HG03457 (cell line): ENCODE results near the gene ABCA2.

Experiments
- ATAC-seq: cut with Tn5 transposase; IDR thresholded peaks from one replicate; pipeline ENCODE4 v1.9.1; 2021; ENCODE audit warnings: moderate number of reproducible peaks; ENCODE audit not compliant: unreplicated experiment

The ABCA2 gene

DNA sequence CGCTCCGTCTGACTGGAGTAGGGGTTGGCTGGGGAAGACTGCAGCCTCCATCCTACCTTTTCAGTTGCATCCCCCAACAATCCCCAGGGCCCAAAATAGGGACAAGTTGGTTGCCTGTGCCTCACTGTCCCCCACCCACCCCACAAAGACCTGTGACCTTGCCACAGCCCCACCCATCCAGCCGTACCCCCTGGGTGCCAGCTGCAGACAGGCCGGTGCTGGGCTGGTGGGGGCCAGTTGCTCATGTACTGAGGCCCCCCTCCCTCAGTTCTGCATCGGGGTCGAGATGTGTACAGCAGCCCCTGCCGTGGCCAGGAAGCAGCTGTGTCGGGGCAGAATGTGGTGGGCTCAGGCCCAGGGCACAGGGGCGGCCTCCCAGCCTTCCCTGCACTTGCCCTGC lies 44.9 kb downstream of the ABCA2 start:
- no peak for ATAC-seq

DNA sequence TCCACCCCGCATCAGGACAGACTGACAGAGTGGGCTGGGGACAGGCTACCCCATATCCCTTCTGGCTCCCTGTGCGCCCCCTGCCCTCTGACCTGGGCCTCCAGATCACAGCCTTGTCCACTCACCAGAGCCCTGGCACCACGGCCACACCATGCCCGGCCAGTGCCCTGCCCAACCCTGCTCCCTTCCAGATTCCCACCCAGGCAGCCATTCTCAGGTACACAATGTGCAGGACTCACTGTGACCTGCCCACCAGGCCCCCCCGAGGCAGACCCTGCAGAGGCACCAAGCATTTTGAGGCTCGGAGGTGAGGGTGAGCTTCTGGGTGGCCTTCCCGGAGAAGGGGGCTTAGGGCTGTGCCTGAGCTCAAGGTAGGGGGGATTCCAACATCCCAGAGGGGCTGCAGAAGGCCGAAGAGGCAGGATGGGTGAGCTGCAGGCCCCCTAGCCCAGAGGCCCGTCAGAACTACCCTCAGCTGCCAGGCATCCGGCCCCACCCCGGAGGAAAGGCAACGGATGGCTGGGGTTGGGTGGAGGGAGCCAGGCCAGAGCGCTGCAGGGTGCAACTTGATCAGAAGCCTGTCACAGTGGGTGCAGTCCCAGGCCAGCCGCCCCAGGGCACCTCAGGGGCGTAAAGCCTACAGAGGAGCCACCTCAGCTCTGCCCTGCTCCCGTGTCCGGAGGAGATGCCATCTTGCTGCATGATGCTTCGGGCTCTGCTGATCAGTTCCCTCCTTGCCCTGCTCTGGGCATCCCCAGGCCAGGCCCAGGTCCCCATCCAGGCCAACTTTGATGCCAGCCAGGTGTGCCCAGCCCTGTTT lies 45.6 kb downstream of the ABCA2 start, which contains the start of gene LCNL1:
LCNL1 (plus strand) TSS at position 762 of the 820 bp plus-strand sequence. CDS start 594 bp downstream, outside the sequence.
- no peak for ATAC-seq

DNA sequence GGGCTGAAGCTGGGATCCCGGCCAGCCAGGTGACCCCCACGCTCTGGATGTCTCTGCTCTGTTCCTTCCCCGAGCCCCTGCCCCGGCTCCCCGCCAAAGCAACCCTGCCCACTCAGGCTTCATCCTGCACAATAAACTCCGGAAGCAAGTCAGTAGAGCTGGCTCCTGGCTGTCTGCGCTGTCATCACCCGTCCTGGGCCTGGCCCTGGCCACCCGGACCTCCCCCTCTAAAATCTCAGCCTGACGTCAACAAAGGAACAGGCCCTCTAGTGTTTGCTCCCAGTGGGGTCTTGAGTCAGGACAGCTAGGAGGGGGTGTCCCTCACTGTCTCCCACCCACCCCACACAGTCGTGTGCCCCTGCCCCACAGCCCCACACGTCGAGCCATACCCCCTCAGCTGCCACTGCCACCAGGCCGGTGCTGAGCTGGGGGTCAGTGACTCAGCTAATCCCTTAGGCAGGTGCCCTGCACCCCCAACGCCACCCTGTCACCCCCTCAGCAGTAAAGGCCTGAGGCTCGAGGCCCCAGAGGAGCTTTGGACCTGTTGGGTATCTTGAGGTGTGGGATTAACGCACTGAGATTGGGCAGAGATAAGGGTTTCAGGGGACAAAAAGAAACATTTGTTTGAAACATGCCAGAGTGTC lies 46.3 kb downstream of the ABCA2 start:
- no peak for ATAC-seq

DNA sequence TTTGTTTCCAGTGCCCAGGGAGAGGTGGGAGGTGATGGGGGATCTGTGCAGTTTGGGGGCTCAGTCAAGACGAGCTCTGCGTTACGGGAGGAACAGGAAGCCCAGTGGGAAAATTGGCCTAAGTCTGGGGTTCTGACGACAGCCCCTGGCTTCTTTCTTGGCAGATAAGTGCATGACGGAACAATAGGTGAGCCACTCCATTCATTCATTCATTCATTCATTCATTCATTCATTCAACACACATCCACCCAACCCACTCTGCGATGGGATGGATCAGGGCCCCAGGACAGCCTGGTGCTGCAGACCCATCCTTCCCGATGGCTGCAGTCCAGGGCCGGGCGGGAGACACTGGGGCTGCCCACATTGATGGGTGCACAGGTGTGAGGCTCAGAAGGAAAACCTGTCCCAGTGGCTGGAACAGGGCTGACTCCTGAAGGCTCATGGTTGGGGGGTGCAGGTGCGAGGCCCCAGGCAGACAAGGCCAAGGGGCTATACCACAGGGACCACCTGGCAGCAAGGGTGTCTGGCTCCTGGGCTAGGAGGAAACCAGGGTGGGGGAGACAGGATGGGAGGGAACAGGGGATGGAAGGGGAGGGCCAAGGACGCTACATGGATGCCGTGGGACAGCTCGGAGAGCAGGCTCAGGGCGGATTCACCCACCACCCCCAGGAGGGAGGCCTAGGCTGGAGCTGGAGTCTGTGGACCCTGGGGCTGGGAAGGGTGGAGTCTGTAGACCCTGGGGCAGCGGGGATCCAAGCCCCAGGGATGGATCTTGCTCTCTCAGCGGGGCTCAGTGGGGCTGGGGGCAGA lies 47.2 kb downstream of the ABCA2 start:
- no peak for ATAC-seq

DNA sequence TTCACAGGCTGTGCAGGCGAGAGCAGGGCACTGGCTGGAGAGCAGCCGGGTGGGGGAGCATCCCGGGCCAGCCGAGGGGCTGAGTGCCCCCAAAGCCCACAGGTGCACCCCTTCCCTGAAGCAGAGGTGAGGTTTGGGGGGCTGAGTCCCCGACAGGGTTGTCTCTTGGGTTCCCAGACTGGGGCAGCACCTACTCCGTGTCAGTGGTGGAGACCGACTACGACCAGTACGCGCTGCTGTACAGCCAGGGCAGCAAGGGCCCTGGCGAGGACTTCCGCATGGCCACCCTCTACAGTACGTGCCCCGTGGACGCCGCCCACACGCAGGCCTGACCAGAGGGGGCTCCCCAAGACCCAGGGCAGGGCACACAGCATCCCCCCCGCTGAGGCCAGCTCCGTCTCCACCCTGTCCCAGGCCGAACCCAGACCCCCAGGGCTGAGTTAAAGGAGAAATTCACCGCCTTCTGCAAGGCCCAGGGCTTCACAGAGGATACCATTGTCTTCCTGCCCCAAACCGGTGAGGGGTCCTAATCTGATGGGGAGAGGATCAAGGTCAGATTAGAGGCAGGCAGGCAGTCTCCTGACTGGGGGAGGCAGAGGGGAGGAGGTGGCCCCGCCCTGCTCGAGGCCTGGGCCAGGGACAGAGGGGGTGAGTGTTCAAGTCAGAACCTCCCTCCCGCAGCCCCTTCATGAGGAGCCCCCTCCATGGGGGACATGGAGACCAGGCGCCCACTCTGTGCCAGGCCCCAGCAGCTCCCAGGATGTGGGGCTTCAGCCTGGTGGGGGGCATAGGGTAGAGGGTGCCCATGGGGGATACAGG lies 48.1 kb downstream of the ABCA2 start:
- ATAC-seq = no peak

DNA sequence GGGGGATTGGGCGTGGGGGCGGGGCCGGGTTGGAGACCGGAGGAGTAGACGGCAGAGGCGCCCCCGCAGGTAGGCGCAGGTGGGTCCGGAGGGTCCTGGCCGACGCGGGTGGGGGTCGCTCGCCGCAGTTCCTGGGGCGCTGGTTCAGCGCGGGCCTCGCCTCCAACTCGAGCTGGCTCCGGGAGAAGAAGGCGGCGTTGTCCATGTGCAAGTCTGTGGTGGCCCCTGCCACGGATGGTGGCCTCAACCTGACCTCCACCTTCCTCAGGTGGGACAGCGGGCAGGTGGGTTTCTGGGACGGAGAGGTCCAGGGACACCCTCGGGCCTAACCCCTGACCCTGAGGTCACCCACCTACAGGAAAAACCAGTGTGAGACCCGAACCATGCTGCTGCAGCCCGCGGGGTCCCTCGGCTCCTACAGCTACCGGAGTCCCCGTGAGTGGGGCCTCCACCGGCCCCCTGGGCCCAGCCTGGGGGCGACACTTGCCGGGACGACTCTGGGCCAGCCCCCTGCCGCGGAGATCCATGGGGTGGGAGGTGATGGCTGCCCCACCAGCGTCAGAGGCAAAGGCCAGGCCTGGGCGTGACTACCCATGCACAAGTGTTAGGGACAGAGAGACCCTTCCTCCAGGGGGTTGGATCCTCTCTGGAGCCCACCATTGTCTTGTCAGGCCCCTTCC lies 49.0 kb downstream of the ABCA2 start:
- ATAC-seq = no peak

DNA sequence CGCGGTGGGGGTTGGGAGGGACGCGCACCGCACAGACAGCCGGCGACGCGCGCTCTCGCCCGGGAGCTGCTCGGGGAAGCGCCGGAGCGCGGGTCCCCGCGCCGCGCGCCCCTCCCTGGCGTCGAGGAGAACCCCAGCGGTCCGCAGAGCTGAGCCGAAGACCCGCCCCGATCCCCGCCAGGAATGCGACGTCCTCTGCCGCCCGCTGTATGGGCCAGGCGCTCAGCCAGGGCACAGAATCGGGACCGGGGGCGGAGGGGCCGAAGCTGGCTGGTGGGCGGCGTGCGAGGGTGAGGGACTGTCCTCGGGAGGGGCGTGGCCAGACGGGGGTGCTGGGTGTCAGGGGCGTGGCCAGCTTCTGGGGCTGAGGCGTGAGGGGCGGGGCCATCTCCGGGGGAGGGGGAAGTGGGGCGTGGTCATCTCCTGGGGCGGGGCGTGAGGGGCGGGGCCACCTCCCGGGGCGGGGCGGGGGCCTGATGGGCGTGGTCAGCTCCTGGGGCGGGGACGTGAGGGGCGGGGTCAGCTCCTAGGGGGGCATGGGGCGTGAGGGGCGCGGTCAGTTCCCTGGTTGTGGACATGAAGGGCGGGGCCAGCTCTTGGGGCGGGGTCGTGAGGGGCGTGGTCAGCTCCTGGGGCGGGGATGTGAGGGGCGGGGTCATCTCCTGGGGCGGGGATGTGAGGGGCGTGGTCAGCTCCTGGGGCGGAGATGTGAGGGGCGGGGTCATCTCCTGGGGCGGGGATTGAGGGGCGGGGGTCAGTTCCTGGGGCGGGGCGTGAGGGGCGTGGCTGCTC lies 49.8 kb downstream of the ABCA2 start:
- no peak for ATAC-seq

DNA sequence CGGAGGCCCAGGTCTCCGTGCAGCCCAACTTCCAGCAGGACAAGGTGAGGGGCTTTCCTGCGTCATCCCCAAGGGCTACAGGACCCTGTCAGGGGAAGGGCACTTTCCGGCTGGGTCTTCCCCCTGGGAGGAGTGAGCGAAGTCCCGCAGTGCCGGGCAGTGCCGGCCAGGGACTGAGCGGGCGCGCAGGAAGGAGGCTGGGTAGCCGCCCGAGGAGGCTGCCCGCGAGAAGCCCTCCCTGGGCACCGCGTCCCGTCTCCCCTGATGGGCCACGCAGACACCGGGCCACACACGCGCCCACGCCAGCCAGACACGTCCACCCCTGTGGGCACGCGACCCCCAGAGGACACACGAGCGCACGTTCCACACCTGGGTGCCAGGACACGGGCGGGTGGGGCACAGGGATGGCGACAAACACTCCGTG lies 50.4 kb downstream of the ABCA2 start:
- ATAC-seq = no peak

DNA sequence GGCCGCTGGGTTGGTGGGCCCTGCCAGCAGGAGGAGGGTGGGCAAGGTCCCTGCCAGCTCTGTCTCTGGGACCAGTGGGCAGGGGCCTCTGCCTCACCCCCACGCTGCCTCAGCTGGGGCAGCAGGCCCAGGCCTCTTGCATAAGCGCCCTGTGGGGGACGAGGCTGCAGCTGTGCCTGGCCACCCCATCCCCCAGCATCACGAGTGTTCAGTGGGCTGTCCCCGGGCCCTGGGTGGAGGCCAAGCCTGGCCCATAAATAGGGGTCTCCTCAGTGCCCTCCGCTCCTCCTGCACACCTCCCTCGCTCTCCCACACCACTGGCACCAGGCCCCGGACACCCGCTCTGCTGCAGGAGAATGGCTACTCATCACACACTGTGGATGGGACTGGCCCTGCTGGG lies 50.8 kb downstream of the ABCA2 start, which contains the start of gene PTGDS:
PTGDS (plus strand) TSS at position 282 of the 400 bp plus-strand sequence; CDS start at position 357, 75 bp downstream.
- no peak for ATAC-seq

DNA sequence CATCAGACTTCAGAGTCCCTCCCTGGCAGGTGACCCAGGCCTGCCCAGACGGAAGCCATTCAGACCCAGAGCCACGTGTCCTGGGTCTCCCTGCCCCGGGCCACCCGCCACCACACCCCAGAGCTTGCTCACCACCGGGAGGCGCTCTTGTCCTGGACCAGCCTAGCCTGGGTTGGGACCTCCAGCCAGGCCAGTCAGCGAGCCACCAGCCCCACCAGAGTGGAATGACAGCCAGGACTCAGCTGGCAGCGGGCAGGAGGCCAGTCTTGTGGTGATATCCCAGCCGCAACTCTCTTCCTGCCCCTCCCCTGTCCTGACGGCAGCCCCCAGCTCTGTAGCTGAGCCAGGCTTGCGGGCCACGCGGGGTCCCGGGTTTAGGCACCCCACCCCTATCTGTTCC lies 52.4 kb downstream of the ABCA2 start:
- no peak for ATAC-seq

DNA sequence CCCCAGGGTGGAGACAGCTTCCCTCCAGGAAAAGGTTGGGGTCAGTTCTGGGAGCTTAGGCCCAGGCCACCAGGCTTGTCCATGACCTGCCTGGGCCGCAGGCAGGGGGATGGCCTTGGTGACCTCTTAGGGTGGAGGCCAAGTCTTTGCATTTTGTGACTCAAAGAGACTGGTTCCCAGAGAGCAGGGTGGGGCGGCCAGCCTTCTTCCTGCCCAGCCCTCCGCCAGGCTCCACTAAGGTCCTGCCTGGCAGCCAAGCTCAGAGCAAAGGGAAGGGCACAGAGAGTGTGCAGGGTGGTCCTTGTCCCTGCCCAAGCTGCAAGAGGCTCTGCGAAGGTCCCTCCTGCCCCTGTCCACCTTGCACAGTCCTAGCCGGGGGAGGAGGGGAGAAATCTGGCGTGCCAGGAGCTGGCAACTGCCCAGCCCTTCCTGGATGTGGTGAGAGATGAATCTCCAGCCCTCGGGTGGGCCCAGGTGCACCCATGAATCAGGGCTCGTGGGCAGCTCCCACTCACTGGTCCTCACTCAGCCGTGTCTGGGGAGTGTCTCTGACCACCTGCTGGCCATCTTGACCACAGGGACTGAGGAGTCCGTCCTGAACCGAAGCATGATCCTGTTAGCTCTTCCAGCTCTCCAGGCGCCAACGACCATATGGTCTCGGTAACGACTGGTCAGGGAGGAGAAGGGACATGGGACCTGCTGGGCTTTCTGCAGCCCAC lies 53.1 kb downstream of the ABCA2 start:
- ATAC-seq = no peak

DNA sequence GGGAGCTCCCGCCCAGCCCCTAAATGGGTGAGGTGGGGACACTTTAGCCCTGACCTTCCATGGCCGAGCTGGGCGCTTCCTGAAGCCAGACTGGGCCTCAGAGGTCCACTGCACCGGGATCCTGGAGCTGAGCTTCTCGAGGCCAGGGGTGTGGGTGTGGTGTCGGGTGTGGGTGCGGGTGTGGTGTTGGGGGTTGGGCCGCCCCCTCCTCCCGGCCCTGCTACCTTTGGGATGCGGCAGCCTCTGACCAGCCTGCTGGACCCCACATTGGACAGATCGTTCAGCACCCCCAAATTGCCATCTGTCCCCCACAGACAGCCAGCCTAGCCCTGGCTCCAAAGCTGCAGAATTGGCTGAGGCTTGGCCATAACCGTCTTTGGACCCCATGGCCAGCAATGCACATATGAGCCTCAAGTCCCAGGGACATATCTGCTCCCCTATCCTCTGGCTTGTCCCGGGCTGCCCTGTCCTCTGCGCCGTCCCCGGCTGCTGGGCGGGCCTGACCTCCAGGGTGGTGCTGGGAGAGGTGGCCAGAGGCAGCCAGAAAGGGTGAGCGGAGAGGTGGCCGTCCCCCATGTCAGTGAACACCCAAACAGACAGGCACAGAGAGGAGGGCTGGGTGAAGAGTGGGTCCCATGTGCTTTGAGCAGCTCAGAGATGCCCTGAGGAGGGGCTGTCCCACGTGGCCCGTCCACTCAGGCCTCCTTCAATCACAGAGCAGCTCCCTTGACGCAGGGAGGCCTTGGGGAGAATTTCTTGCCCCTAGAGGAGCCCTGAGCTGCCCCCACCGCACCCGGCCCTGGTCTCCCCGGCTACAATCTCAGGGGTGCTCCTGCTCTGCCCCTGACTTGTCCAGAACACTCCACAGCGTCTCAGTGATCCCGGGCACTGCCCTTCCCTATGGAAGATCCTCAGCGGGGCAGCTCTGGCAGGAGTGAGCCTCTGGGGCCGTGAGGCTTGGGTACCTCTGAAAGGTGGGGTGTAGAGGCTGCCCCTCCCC lies 54.1 kb downstream of the ABCA2 start:
- ATAC-seq = no peak

DNA sequence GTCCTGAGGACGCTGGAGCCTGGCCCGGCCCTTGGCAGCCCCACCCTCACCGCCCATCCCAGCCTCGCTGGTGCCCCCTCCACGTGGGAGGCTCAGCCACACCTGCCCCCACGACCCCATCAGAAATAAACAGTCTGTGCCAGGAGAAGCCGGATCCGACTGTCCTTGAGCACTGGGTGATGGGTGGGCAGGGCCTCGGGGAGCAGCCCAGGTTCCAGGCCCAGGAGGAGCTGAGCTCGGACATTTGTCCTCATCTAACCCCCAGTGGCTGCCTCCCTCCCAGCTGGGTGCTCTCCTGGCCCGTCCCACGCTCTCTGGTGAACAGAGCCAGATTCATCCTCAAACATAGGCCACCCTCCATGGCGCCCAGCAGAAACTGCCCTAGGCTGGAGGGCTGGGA lies 55.3 kb downstream of the ABCA2 start:
- ATAC-seq = no peak

DNA sequence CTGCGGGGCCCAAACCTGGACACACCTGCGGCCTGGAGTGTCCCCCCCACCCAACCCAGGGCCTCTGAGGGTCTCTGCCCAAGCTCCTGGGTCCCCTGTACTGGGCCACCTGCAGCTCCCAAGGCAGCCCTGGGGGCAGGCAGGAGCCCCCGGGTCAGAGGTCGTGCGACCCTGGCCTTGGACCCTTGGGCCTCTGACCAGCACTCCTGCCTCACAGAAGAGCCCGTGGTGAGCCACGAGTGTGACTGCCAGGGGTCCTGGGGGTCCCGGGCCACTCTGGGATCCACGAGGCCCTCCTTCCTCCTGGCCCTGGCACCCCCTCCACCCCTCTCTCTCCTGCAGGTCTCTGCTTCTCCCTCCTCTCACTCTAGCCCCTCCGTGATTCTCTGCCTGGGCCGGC lies 55.7 kb downstream of the ABCA2 start:
- ATAC-seq = no peak

DNA sequence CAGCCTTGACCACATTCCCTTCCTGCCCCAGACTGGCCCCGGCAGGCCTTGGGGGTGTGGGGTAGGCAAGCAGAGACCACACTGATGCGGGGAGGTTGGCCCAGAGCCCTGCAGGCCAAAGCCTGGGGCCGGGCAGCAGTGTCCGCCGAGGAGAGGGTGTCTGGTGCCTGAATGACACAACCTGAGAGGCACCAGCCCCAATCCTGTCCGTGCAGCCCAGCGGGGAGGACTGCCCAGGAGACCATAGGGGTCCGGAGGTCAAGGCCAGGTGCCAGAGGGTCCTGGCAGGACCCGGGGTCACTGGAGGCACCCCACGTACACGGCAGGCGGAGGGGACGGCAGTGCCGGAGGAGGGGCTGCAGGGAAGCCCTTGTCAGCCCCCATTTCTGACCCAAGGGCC lies 56.3 kb downstream of the ABCA2 start:
- no peak for ATAC-seq

DNA sequence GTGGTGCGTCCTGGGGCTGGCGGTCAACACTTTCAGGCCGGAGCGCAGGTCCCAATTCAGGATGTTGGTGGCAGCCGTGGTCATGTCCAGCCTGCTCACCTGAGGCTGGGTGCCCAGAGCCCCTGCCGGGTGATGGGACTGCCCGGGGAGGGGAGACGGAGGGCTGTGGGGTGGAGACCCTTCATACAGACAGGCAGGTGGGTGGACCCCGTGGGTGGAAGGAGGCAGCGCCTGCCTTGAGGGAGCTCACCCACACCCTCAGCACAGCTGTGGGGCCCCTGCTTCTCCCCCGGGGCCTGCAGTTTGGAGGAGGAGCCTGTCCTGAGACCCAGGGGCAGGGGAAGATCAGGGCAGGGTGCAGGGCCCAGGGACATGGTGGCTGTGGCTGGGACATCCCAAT lies 57.7 kb downstream of the ABCA2 start:
- ATAC-seq = no peak

DNA sequence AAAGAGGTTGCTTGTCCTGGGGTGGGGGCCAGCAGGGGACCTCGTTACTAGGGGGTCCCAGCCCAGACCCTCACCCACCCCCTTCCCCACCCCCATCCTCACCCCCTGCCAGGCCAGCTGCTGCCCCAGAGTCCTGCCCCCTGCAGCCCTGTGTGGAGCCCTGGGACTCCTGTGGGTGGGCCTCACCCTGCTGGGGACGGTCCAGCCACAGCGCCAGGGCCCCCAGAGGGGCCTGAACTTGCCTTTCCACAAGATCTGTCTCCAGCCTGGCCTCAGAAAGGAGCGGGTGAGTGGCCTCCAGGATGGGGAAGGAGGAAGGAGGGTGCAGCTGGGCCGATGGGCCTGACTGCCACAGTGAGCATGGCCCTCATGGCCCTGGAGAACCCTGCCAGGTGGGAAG lies 58.3 kb downstream of the ABCA2 start:
- ATAC-seq = no peak
